ENCODE results near the gene CNOT11. TPM values are rescaled to one million over a fixed set of nuclear protein-coding genes. Genes with fewer than 3 reads are reported as not detected.

Gene CNOT11
- total and polyA plus RNA-seq, 2 of the 13 experiments (the other 11 are each of a cell fraction or from before 2014, with no cell fraction given) = 114 to 209 TPM

DNA sequence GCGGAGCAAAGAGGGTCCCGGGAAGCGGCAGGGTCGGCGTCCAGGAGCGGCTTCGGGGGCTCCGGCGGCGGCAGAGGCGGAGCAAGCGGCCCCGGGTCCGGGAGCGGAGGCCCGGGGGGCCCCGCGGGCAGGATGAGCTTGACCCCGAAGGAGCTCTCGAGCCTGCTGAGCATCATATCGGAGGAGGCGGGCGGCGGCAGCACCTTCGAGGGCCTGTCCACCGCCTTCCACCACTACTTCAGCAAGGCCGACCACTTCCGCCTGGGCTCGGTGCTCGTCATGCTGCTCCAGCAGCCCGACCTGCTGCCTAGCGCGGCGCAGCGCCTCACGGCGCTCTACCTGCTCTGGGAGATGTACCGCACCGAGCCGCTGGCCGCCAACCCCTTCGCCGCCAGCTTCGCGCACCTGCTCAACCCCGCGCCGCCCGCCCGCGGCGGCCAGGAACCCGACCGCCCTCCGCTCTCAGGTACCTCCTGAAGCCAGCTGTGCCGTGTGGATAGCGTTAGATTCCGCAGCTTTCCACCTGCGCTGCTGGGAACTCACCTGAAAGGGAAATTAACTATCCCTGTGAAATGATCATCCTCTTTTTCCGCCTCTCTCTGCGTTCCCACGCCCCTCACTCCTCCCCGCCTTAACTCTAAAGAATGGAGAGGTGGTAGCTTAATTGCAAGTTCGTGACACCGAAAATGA is 472 bp downstream of the CNOT11 start (continued):
- TF ChIP-seq NFYB (CRISPR knock-in tag; IDR thresholded peaks at IDR 0.05) = no peak
- TF ChIP-seq CC2D1A (CRISPR knock-in tag; IDR thresholded peaks at IDR 0.05) = 0 out of 2 replicates have a peak, but pooled peaks have one; percentile 87
- no peak for TF ChIP-seq YEATS2 (CRISPR knock-in tag; IDR thresholded peaks at IDR 0.05; ENCODE audit: borderline replicate concordance)
- 0 out of 2 replicates have a peak, but pooled peaks have one; percentile 2 for TF ChIP-seq KLF6 (CRISPR knock-in tag; IDR thresholded peaks at IDR 0.05)
- TF ChIP-seq AHR (CRISPR knock-in tag; IDR thresholded peaks at IDR 0.05) = no peak
- TF ChIP-seq, protein P1, sequence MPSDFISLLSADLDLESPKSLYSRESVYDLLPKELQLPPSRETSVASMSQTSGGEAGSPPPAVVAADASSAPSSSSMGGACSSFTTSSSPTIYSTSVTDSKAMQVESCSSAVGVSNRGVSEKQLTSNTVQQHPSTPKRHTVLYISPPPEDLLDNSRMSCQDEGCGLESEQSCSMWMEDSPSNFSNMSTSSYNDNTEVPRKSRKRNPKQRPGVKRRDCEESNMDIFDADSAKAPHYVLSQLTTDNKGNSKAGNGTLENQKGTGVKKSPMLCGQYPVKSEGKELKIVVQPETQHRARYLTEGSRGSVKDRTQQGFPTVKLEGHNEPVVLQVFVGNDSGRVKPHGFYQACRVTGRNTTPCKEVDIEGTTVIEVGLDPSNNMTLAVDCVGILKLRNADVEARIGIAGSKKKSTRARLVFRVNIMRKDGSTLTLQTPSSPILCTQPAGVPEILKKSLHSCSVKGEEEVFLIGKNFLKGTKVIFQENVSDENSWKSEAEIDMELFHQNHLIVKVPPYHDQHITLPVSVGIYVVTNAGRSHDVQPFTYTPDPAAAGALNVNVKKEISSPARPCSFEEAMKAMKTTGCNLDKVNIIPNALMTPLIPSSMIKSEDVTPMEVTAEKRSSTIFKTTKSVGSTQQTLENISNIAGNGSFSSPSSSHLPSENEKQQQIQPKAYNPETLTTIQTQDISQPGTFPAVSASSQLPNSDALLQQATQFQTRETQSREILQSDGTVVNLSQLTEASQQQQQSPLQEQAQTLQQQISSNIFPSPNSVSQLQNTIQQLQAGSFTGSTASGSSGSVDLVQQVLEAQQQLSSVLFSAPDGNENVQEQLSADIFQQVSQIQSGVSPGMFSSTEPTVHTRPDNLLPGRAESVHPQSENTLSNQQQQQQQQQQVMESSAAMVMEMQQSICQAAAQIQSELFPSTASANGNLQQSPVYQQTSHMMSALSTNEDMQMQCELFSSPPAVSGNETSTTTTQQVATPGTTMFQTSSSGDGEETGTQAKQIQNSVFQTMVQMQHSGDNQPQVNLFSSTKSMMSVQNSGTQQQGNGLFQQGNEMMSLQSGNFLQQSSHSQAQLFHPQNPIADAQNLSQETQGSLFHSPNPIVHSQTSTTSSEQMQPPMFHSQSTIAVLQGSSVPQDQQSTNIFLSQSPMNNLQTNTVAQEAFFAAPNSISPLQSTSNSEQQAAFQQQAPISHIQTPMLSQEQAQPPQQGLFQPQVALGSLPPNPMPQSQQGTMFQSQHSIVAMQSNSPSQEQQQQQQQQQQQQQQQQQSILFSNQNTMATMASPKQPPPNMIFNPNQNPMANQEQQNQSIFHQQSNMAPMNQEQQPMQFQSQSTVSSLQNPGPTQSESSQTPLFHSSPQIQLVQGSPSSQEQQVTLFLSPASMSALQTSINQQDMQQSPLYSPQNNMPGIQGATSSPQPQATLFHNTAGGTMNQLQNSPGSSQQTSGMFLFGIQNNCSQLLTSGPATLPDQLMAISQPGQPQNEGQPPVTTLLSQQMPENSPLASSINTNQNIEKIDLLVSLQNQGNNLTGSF (CRISPR knock-in tag; IDR thresholded peaks at IDR 0.05) = peak; percentile 71
- peak; percentile 84 for TF ChIP-seq ZFY (CRISPR knock-in tag; IDR thresholded peaks at IDR 0.05)
- TF ChIP-seq HNRNPUL1 (IDR thresholded peaks at IDR 0.05; ENCODE audit: low read depth, low read length) = no peak
- TF ChIP-seq, protein P2, sequence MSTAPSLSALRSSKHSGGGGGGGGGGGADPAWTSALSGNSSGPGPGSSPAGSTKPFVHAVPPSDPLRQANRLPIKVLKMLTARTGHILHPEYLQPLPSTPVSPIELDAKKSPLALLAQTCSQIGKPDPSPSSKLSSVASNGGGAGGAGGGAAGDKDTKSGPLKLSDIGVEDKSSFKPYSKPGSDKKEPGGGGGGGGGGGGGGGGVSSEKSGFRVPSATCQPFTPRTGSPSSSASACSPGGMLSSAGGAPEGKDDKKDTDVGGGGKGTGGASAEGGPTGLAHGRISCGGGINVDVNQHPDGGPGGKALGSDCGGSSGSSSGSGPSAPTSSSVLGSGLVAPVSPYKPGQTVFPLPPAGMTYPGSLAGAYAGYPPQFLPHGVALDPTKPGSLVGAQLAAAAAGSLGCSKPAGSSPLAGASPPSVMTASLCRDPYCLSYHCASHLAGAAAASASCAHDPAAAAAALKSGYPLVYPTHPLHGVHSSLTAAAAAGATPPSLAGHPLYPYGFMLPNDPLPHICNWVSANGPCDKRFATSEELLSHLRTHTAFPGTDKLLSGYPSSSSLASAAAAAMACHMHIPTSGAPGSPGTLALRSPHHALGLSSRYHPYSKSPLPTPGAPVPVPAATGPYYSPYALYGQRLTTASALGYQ (CRISPR knock-in tag; IDR thresholded peaks at IDR 0.05) = no peak

All from HepG2 (cell line).